Psoas muscle (tissue), 8 donors: ENCODE measurements around the gene TAOK2. TPM values are rescaled to one million over a fixed set of nuclear protein-coding genes. Genes with fewer than 3 reads are reported as not detected.

Experiments used
- ATAC-seq, 4 donors: fragments of 200-7000 bp; cut with Tn5 transposase; one replicate each; pipeline ENCODE4 v1.9.1; 2020; ENCODE audit warnings: moderate library complexity in 3 of 4, mild to moderate bottlenecking in 2 of 4
- DNase-seq, 2 donors: peaks; one replicate each; pipeline ENCODE4 v3.0.0-alpha.2; 2020
- H3K27ac ChIP-seq: fragments of 200-600 bp; one replicate; pipeline ENCODE4 v1.8.0; 2022
- H3K27me3 ChIP-seq, 3 donors: fragments of 200-600 bp in 1 of 3; one replicate each; pipeline versions ENCODE4 v1.6.1 to v1.8.0; 2013 to 2022; ENCODE audit warnings: low read length in 2 of 3, mild to moderate bottlenecking in 2 of 3, moderate library complexity in 1 of 3; ENCODE audit not compliant: insufficient read depth in 3 of 3
- H3K36me3 ChIP-seq, 2 donors: fragments of 200-600 bp in 1 of 2; one replicate each; pipeline versions ENCODE4 v1.6.1 to v1.8.0; 2013 to 2022; ENCODE audit warnings: low read depth in 1 of 2, mild to moderate bottlenecking in 1 of 2, moderate library complexity in 1 of 2; ENCODE audit not compliant: insufficient read depth in 1 of 2
- H3K4me1 ChIP-seq: fragments of 200-600 bp; one replicate; pipeline ENCODE4 v1.8.0; 2022
- H3K4me3 ChIP-seq: fragments of 200-600 bp; one replicate; pipeline ENCODE4 v1.8.0; 2022; ENCODE audit warnings: mild to moderate bottlenecking
- H3K9me3 ChIP-seq: fragments of 200-600 bp; one replicate; pipeline ENCODE4 v1.8.0; 2022
- WGBS, 3 donors: extraction: QIAGEN DNeasy Blood & Tissue Kit; methylation state at CpG; one replicate each; pipeline versions ENCODE4 v1.1.6 to v1.1.7; 2013; 5-methylcytosine and 5-hydroxymethylcytosine counted together
- intact Hi-C, 2 donors: fragments of 100-400 bp; cut with DNase I; formaldehyde crosslinking; loops; one replicate each; pipeline versions ENCODE4 v1.11.0 to v1.14.2; 2022
- polyA plus RNA-seq, 3 donors: library from polyadenylated mRNA; stranded (reverse); fragments of 200-250 nt; gene quantifications; one replicate each; pipeline ENCODE4 v1.2.3, GENCODE V29; 2013
- total RNA-seq, 4 donors: library from RNA; stranded (reverse); fragmentation: NEBNext Ultra II Directional in 2 of 4; extraction: Animal tissue kit (Norgen Biotek cat#: 25700) in 2 of 4; gene quantifications; one replicate each; pipeline versions ENCODE4 v1.2.1 to v1.2.4, GENCODE V29; 2021 to 2023
- TF ChIP-seq, protein P1 (sequence below): fragments of 200-600 bp; IDR thresholded peaks from one replicate; pipeline ENCODE4 v1.8.0; 2022; ENCODE audit warnings: antibody characterized with exemption
- donor health status: healthy with polysubstance abuse.
- donor health status: DM: no; HTN: no; CAD: no; lungs with moderate emphysema.
- donor health status: Bipolar disorder and iron deficiency.
- donor health status: healthy.
- donor health status: DM: yes; HTN: yes; CAD: no.
- donor health status: DM: no; HTN: no; CAD: no.
- donor health status: DM: no; HTN: no; CAD: no.
- donor health status: DM: yes; HTN: yes; CAD: no.

TAOK2 gene
- total and polyA plus RNA-seq, 7 donors: 15.7 to 30.2 (median 21.8) TPM

DNA sequence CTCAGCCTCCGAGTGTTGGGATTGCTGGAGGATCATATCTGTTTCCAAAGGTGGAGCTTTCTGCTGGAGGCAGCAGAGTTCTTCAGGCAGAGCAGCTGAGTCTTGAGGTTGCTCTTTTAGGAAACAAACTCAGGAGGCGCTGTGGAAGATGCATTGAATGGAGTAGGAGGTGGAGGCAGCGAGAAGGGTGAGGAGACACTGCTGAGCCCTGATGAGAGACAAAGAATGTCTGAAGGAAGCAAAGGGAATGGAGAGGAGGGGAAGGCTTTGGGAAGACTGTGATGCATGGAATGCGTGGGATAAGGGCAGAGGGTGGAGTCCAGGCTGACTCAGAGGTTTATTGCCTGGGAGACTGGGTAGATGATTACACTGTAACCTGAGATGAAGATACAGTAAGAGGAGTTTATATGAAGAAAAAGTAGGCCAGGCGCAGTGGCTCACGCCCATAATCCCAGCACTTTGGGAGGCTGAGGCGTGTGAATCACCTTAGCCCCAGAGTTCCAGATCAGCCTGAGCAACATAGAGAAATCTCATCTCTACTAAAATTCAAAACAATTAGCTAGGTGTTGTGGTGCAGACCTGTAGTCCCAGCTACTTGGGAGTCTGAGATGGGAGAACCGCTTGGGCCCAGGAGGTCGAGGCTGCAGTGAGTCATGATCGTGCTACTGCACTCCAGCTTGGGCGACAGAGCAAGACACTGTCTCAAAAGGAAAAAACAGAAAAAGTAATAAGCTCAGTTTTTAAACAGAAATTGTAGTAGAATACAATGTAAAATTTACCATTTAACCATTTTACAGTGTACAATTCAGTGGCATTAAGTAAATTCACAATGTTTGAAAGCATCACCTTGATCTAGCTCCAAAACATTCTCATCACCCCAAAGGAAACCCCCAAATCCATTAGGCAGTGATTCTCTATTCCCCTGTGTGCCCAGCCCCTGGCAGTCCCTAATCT, 29.5 kb upstream of the TAOK2 start:
- peak; percentile 72 to 89 (median 80) for ATAC-seq
- intact Hi-C loops: no loop called here
- Histone ChIP-seq H3K4me1 (peaks cover 9% of the 10 kb centered on the region), H3K4me3 (no peak overlapping the region), H3K27me3 (no peaks in the 10 kb centered on the region), H3K36me3 (no peaks in the 10 kb centered on the region), H3K27ac (peak overlapping the region; percentile 36), H3K9me3 (no peaks in the 10 kb centered on the region)
- 50 to 56% (median 51%) methylated on average over 11 of the region's 11 CpGs for whole genome bisulfite sequencing, 3 donors
- TF ChIP-seq, protein P1, sequence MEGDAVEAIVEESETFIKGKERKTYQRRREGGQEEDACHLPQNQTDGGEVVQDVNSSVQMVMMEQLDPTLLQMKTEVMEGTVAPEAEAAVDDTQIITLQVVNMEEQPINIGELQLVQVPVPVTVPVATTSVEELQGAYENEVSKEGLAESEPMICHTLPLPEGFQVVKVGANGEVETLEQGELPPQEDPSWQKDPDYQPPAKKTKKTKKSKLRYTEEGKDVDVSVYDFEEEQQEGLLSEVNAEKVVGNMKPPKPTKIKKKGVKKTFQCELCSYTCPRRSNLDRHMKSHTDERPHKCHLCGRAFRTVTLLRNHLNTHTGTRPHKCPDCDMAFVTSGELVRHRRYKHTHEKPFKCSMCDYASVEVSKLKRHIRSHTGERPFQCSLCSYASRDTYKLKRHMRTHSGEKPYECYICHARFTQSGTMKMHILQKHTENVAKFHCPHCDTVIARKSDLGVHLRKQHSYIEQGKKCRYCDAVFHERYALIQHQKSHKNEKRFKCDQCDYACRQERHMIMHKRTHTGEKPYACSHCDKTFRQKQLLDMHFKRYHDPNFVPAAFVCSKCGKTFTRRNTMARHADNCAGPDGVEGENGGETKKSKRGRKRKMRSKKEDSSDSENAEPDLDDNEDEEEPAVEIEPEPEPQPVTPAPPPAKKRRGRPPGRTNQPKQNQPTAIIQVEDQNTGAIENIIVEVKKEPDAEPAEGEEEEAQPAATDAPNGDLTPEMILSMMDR: no peak
- peak in 1 of 2 donors; percentile 41 for DNase-seq

- Histone ChIP-seq H3K36me3 (no peaks in the 10 kb centered on the region), H3K9me3 (no peaks in the 10 kb centered on the region), H3K4me1 (peaks cover 9% of the 10 kb centered on the region), H3K27ac (no peak overlapping the region), H3K27me3 (no peaks in the 10 kb centered on the region), H3K4me3 (no peak overlapping the region)
- ATAC-seq (no peak), DNase-seq (no peak)
- WGBS, 3 donors: 74 to 81% (median 75%) methylated on average over 2 of the region's 2 CpGs
- intact Hi-C loops: no loop called here
- TF ChIP-seq, protein P1: no peak
These were observed 25.8 kb upstream of the TAOK2 start for GRCh38 chr16:29947897-29948296.

DNA sequence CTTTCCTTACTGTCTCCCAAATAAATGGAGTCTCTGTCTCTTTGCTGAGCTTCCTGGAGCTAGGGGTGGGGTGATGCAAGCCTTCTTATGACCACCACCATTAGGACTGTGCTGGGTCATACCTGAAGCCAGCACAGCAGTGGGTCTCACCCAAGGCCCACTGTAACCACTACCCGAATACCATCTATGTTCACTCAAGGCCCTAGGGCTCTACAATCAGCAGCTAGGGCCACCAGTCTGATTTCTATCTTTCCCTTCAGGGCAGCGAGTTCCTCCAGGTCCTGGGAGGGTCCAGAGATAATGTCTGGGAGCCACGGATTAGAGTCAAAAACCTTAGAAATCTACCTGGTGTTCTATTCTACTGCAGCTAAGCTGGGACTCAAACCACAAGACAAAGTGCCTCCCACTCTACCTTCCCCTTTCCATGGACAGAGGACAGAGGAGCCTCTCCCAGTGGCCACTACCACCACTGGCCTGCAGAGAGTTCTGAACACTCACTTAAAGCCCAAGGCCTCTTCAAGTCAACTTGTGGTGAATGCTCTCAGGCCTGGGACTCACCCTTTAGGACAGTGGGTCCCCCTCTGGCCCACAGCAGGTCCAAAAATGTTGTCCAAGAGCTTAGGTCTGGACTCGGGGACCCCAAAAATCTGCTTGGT, 22.7 kb upstream of the TAOK2 start:
- DNase-seq (no peak), ATAC-seq (no peak)
- no peaks in the 10 kb centered on the region for H3K27me3 ChIP-seq
- H3K9me3 ChIP-seq: no peaks in the 10 kb centered on the region
- no peaks in the 10 kb centered on the region for H3K36me3 ChIP-seq
- no peak overlapping the region for H3K27ac ChIP-seq
- WGBS, 3 donors: 85 to 94% (median 90%) methylated on average over 4 of the region's 4 CpGs
- TF ChIP-seq, protein P1: no peak
- no peaks in the 10 kb centered on the region for H3K4me1 ChIP-seq
- intact Hi-C loops: no loop called here
- no peak overlapping the region for H3K4me3 ChIP-seq

GRCh38 chr16:29951625-29952365, 21.9 kb upstream of the TAOK2 start:
- Histone ChIP-seq H3K27me3 (no peaks in the 10 kb centered on the region), H3K4me1 (no peaks in the 10 kb centered on the region), H3K4me3 (no peak overlapping the region), H3K27ac (no peak overlapping the region), H3K36me3 (no peaks in the 10 kb centered on the region), H3K9me3 (no peaks in the 10 kb centered on the region)
- 84 to 89% (median 89%) methylated on average over 8 of the region's 8 CpGs for WGBS, 3 donors
- TF ChIP-seq, protein P1: no peak
- intact Hi-C loops: no loop called here
- no peak for ATAC-seq
- DNase-seq: no peak
